ENCODE results near the gene NPR1.

GRCh38 chr1:153640861-153641260 is 37.6 kb upstream of the NPR1 start:
- TF ChIP-seq CTCF (conservative IDR thresholded peaks at IDR 0.05; ENCODE audit: low read length) (no peak), EZH2phosphoT487 (IDR thresholded peaks at IDR 0.05; ENCODE audit: borderline replicate concordance) (no peak)

All from Loucy (cell line).